K562 (cell line): ENCODE data around the gene DBI.

ENCODE experiments used
- BACH1 ChIP-seq: fragments of 200-800 bp; sonication (Bioruptor generic); IDR thresholded peaks from 2 replicates; pipeline ENCODE4 v1.6.1; 2016; ENCODE audit warnings: missing genetic modification characterization, missing compliant biosample characterization
- EP300 ChIP-seq: IDR thresholded peaks from 2 replicates; pipeline ENCODE4 v1.6.1; 2012; ENCODE audit warnings: low read length, improper control_type of control experiment
- ETV5 ChIP-seq: sonication (generic); formaldehyde crosslinking; IDR thresholded peaks from 2 replicates; pipeline ENCODE4 v1.4.0; 2020; ENCODE audit warnings: low read depth, mild to moderate bottlenecking, missing genetic modification reagents
- FIP1L1 ChIP-seq: fragments of 200-400 bp; formaldehyde crosslinking; IDR thresholded peaks from 2 replicates; pipeline ENCODE4 v1.6.1; 2018; ENCODE audit warnings: mild to moderate bottlenecking, low read depth, low read length; ENCODE audit not compliant: poor library complexity, severe bottlenecking
- FOXA1 ChIP-seq: fragments of 450-650 bp; IDR thresholded peaks from 2 replicates; pipeline ENCODE4 v1.6.1; 2016; ENCODE audit warnings: mild to moderate bottlenecking, borderline replicate concordance
- HDAC2 ChIP-seq: fragments of 450-650 bp; IDR thresholded peaks from 2 replicates; pipeline ENCODE4 v1.6.1; 2016; ENCODE audit warnings: mild to moderate bottlenecking
- RBBP5 ChIP-seq: fragments of 200-600 bp; sonication (generic); IDR thresholded peaks from 2 replicates; pipeline ENCODE4 v1.6.1; 2012; ENCODE audit warnings: borderline replicate concordance, mild to moderate bottlenecking, low read length, control low read depth, inconsistent platforms; ENCODE audit not compliant: insufficient read depth, poor library complexity, severe bottlenecking
- TAF1 ChIP-seq: IDR thresholded peaks from 2 replicates; pipeline ENCODE4 v1.6.1; 2011; ENCODE audit warnings: mild to moderate bottlenecking, low read length, moderate library complexity; ENCODE audit not compliant: insufficient read depth, control insufficient read depth, severe bottlenecking; ENCODE audit errors: extremely low read depth
- ZKSCAN3 ChIP-seq: fragments of 250-450 bp; sonication (Bioruptor Pico); IDR thresholded peaks from 2 replicates; pipeline ENCODE4 v1.4.0; 2020
- ZNF12 ChIP-seq: sonication (generic); formaldehyde crosslinking; IDR thresholded peaks from 2 replicates; pipeline ENCODE4 v1.4.0; 2020; ENCODE audit warnings: mild to moderate bottlenecking, missing genetic modification reagents
- ZNF217 ChIP-seq: sonication (generic); formaldehyde crosslinking; IDR thresholded peaks from 2 replicates; pipeline ENCODE4 v1.8.0; 2022; ENCODE audit warnings: mild to moderate bottlenecking, missing genetic modification reagents
- ZNF584 ChIP-seq: fragments of 200-800 bp; sonication (Bioruptor generic); IDR thresholded peaks from 2 replicates; pipeline ENCODE4 v1.6.1; 2016; ENCODE audit warnings: low read depth, mild to moderate bottlenecking, missing genetic modification characterization, missing compliant biosample characterization
- TF ChIP-seq, protein P1 (sequence below): sonication (generic); formaldehyde crosslinking; IDR thresholded peaks from 2 replicates; pipeline ENCODE4 v1.9.0; 2022; ENCODE audit warnings: mild to moderate bottlenecking, missing genetic modification reagents
- TF ChIP-seq, protein P2 (sequence below): fragments of 250-450 bp; sonication (Bioruptor Pico); IDR thresholded peaks from 2 replicates; pipeline ENCODE4 v1.5.0; 2021; ENCODE audit warnings: mild to moderate bottlenecking, borderline replicate concordance

GRCh38 chr2:119349289-119349688, 17.5 kb upstream of the DBI start:
- TF ChIP-seq TAF1 = no peak
- TF ChIP-seq ZKSCAN3 (CRISPR knock-in tag) = no peak
- TF ChIP-seq EP300 = no peak
- no peak for TF ChIP-seq FOXA1
- TF ChIP-seq, protein P1, sequence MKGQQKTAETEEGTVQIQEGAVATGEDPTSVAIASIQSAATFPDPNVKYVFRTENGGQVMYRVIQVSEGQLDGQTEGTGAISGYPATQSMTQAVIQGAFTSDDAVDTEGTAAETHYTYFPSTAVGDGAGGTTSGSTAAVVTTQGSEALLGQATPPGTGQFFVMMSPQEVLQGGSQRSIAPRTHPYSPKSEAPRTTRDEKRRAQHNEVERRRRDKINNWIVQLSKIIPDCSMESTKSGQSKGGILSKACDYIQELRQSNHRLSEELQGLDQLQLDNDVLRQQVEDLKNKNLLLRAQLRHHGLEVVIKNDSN (CRISPR knock-in tag) = no peak
- TF ChIP-seq, protein P2, sequence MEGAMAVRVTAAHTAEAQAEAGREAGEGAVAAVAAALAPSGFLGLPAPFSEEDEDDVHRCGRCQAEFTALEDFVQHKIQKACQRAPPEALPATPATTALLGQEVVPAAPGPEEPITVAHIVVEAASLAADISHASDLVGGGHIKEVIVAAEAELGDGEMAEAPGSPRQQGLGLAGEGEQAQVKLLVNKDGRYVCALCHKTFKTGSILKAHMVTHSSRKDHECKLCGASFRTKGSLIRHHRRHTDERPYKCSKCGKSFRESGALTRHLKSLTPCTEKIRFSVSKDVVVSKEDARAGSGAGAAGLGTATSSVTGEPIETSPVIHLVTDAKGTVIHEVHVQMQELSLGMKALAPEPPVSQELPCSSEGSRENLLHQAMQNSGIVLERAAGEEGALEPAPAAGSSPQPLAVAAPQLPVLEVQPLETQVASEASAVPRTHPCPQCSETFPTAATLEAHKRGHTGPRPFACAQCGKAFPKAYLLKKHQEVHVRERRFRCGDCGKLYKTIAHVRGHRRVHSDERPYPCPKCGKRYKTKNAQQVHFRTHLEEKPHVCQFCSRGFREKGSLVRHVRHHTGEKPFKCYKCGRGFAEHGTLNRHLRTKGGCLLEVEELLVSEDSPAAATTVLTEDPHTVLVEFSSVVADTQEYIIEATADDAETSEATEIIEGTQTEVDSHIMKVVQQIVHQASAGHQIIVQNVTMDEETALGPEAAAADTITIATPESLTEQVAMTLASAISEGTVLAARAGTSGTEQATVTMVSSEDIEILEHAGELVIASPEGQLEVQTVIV (CRISPR knock-in tag) = no peak
- TF ChIP-seq RBBP5 = no peak
- TF ChIP-seq ZNF12 = no peak
- TF ChIP-seq ZNF584 = no peak
- TF ChIP-seq ETV5 (CRISPR knock-in tag) = no peak
- TF ChIP-seq FIP1L1 = no peak
- TF ChIP-seq ZNF217 (CRISPR knock-in tag) = no peak
- TF ChIP-seq HDAC2 = no peak
- no peak for TF ChIP-seq BACH1 (tag)
